Measurements from ENCODE around the gene TMEM114.

The TMEM114 gene

GRCh38 chr16:8548166-8548565, 42.1 kb downstream of the TMEM114 start:
- no peak for DNase-seq (ENCODE audit: low read depth)

DNA sequence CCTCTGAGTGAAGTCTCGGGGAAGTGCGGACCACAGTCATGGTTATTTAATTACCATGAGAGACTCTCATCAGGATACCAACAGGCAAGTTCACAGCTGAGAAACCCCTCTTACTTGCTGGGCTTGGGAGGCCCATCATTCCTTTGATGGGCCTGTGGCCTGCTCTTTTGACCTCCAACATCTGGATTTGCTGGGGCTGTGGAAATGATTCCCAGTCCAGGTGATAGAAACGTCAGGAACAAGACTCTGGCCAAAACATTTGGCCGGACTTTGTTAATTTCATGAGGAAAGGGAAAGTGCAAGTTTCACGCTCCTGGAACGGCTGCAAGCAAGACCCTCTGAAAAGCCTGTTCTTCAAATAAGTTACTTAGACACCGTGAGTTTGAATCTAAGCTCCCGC, 42.5 kb downstream of the TMEM114 start:
- no peak for DNase-seq (ENCODE audit: low read depth)

GRCh38 chr16:8544406-8544805, 45.9 kb downstream of the TMEM114 start:
- no peak for DNase-seq (ENCODE audit: low read depth)

GRCh38 chr16:8543258-8543657, 47.1 kb downstream of the TMEM114 start:
- no peak for DNase-seq (ENCODE audit: low read depth)

DNA sequence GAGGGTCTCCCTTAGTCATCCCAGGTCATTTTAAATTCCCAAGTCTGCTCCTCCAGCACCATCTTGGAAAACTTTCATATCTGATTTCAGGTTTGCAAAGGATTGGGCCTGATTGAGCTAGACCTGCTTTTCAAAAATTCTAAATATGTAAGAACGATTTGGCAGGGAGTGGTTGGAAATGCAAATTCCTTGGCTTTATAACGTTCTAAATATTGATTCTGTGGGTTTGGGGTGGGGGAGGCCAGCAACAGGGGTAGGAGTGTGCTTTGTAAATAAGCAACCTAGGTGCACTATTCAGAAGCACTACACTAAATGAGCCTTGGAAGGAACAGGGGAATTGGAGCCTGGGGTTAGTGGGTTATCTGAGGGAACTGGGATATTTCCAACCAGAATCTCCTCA, 47.9 kb downstream of the TMEM114 start:
- DNase-seq (ENCODE audit: low read depth), result no peak

DNA sequence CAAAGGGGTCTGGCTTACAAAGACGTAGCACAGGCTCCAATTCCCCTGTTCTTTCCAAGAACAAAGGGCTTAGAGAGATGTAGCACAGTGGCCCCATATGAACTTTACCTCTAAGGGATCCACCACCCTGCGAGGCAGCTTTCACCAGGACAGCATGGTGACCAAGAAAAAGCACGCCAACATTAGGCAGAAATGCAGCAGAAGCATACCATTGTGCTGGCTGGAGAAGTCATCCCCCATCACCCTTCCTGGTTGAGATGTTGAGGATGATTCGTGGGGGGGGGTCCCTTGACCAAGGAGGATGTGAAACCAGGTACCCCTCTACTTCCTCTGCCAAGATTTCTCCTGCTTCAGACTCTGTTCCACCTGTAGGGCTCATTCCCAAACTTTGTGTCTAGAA, 48.4 kb downstream of the TMEM114 start:
- no peak for DNase-seq (ENCODE audit: low read depth)

DNA sequence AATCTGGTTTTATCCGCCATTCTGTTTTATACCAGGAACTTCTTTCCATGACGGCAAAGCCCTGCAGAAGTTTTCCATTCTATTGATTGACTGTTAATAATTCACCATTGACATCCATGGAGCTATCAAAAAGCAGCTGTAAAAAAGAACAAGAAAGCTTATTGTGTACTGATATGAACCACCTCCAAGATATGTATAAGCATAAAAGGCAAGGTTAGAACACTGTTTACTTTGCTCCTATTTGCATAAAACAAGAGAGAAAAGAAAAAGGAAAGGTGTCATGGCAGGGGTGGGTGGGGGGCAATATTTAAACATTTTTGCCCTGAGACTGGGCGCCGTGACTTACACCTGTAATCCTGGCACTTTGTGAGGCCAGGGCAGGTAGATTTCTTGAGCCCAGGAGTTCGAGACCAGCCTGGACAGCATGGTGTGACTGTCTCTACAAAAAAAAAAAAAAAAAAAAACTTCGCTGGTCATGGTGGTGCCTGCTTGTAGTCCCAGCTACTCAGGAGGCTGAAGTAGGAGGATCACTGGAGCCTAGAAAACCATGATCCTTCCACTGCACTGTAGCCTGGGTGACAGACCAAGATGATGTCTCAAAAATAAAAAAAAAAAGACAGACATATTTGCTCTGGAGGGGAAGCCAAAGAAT, 52.5 kb downstream of the TMEM114 start:
- no peak for DNase-seq (ENCODE audit: low read depth)

DNA sequence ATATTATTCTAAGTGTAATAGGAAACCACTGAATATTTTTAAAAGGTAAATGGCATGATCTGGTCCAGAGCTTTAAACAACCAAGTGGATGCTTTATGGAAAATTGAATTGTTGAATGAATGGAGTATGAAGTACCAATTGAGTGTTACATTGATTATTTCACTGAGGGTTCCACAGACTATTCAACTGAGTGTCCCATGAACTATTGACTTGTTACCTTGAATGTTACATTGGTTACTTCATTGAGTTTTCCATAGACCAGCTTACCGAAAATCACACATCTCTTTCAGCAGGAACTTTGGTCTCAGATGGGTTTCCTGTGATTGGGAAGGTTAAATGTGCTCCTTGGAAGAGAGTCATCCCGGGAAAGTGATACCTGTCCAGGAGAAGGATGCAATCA, 56.8 kb downstream of the TMEM114 start:
- DNase-seq (ENCODE audit: low read depth), result no peak

GRCh38 chr16:8530752-8531384, 59.4 kb downstream of the TMEM114 start:
- DNase-seq (ENCODE audit: low read depth), result no peak

GRCh38 chr16:8528471-8528870, 61.8 kb downstream of the TMEM114 start:
- DNase-seq (ENCODE audit: low read depth), result no peak

GRCh38 chr16:8523932-8524331, 66.4 kb downstream of the TMEM114 start:
- no peak for DNase-seq (ENCODE audit: low read depth)

DNA sequence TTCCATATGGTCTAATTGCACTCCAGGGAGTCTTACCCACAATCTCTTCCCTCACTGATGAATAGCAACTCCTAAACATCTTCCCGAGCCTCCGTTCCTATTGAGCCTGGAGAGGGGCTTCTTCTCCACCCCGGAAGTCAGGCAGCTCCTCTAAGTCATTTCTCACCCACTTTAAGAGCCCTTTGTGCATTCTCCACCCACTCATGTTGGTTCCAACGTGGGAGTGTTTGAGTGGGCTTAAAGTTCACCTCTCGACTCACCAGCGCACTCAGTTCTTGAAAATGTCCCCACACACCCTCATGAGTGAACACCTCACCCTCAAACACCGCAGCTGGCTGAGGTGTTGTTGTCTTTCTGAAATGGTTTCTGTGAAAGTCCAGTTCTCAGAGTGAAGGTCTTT, 67.6 kb downstream of the TMEM114 start:
- DNase-seq (ENCODE audit: low read depth), result no peak

GRCh38 chr16:8519643-8520042, 70.7 kb downstream of the TMEM114 start:
- DNase-seq (ENCODE audit: low read depth), result no peak
